NCI-H510A treated with DMSO at 0.1 percent for 48 hours (cell line): Measurements from ENCODE around the gene MCOLN2.
A peak's percentile ranks its signal among the peaks of the same experiment; 100 is the strongest.

Experiments used
- DNase-seq: peaks from one replicate; lab custom pipeline; 2025; lab: John Stamatoyannopoulos, UW

The MCOLN2 gene

GRCh38 chr1:84985365-84985764, 11.5 kb downstream of the MCOLN2 start:
- DNase-seq: no peak

- no peak for DNase-seq
Observed at GRCh38 chr1:84982395-84982794, 14.5 kb downstream of the MCOLN2 start.

- no peak for DNase-seq
Observed at GRCh38 chr1:84975035-84975434, 21.9 kb downstream of the MCOLN2 start.

GRCh38 chr1:84973498-84974334, 23.2 kb downstream of the MCOLN2 start:
- peak; percentile 46 for DNase-seq

GRCh38 chr1:84972377-84972987, 24.4 kb downstream of the MCOLN2 start:
- DNase-seq: no peak

GRCh38 chr1:84971957-84972356, 25.0 kb downstream of the MCOLN2 start:
- no peak for DNase-seq

GRCh38 chr1:84969489-84970250, 27.2 kb downstream of the MCOLN2 start:
- no peak for DNase-seq

- no peak for DNase-seq
Observed at GRCh38 chr1:84968865-84969264, 28.0 kb downstream of the MCOLN2 start.

- no peak for DNase-seq
Observed at GRCh38 chr1:84968101-84968500, 28.8 kb downstream of the MCOLN2 start.

- DNase-seq: no peak
Observed at GRCh38 chr1:84967666-84968065, 29.2 kb downstream of the MCOLN2 start.

GRCh38 chr1:84963021-84963420, 33.9 kb downstream of the MCOLN2 start:
- DNase-seq: no peak

GRCh38 chr1:84961316-84961715, 35.6 kb downstream of the MCOLN2 start:
- no peak for DNase-seq

- DNase-seq: no peak
Observed at GRCh38 chr1:84960371-84960770, 36.5 kb downstream of the MCOLN2 start.

GRCh38 chr1:84959294-84959693, 37.6 kb downstream of the MCOLN2 start:
- DNase-seq: no peak

- no peak for DNase-seq
Observed at GRCh38 chr1:84957966-84958365, 38.9 kb downstream of the MCOLN2 start.

GRCh38 chr1:84956655-84957054, 40.3 kb downstream of the MCOLN2 start:
- DNase-seq: no peak

GRCh38 chr1:84956097-84956496, 40.8 kb downstream of the MCOLN2 start:
- DNase-seq: no peak

- DNase-seq: no peak
Observed at GRCh38 chr1:84949664-84950063, 47.2 kb downstream of the MCOLN2 start.

GRCh38 chr1:84947536-84948410, 49.1 kb downstream of the MCOLN2 start:
- DNase-seq: no peak

GRCh38 chr1:84946631-84947030, 50.3 kb downstream of the MCOLN2 start:
- DNase-seq: no peak

GRCh38 chr1:84944767-84945486, 52.0 kb downstream of the MCOLN2 start:
- peak; percentile 96 for DNase-seq
